HG02840 (cell line): Measurements from ENCODE around the gene LIPK.

Experiments
- ATAC-seq: cut with Tn5 transposase; IDR thresholded peaks from one replicate; pipeline ENCODE4 v1.9.1; 2021; ENCODE audit warnings: mild to moderate bottlenecking, moderate library complexity, moderate number of reproducible peaks; ENCODE audit not compliant: unreplicated experiment, low FRiP score

LIPK gene

GRCh38 chr10:88781206-88781605, 75.2 kb downstream of the LIPK start:
- no peak for ATAC-seq

GRCh38 chr10:88782222-88782621, 76.2 kb downstream of the LIPK start:
- ATAC-seq, result no peak

- no peak for ATAC-seq
These were observed 77.7 kb downstream of the LIPK start for GRCh38 chr10:88783724-88784123.

- ATAC-seq, result no peak
These were observed 80.2 kb downstream of the LIPK start for GRCh38 chr10:88786032-88786770.

GRCh38 chr10:88787463-88787862, 81.4 kb downstream of the LIPK start:
- ATAC-seq, result no peak

- ATAC-seq, result no peak
These were observed 82.9 kb downstream of the LIPK start for GRCh38 chr10:88788924-88789323.

- ATAC-seq, result no peak
These were observed 85.9 kb downstream of the LIPK start for GRCh38 chr10:88791924-88792323.

GRCh38 chr10:88792661-88793060, 86.6 kb downstream of the LIPK start:
- no peak for ATAC-seq

- no peak for ATAC-seq
These were observed 87.8 kb downstream of the LIPK start for GRCh38 chr10:88793712-88794299.

- ATAC-seq, result no peak
These were observed 88.7 kb downstream of the LIPK start for GRCh38 chr10:88794731-88795130.

- ATAC-seq, result no peak
These were observed 94.4 kb downstream of the LIPK start for GRCh38 chr10:88800152-88801125.
